GM19240 (cell line): ENCODE measurements around the gene FTCDNL1.

Experiments used
- DNase-seq: peaks from one replicate; pipeline ENCODE4 v3.0.0; 2011; ENCODE audit warnings: low spot score; ENCODE audit not compliant: insufficient read length

FTCDNL1 gene

GRCh38 chr2:199842631-199843395, 8.2 kb downstream of the FTCDNL1 start:
- no peak for DNase-seq

GRCh38 chr2:199841409-199841808, 9.6 kb downstream of the FTCDNL1 start:
- DNase-seq, result no peak

- no peak for DNase-seq
Observed at GRCh38 chr2:199838399-199838798, 12.6 kb downstream of the FTCDNL1 start.

- DNase-seq, result no peak
Observed at GRCh38 chr2:199836943-199837342, 14.0 kb downstream of the FTCDNL1 start.

GRCh38 chr2:199833525-199833924, 17.5 kb downstream of the FTCDNL1 start:
- DNase-seq, result no peak

GRCh38 chr2:199830531-199830930, 20.5 kb downstream of the FTCDNL1 start:
- DNase-seq, result no peak

- DNase-seq, result no peak
Observed at GRCh38 chr2:199829628-199830027, 21.4 kb downstream of the FTCDNL1 start.

- no peak for DNase-seq
Observed at GRCh38 chr2:199819746-199820145, 31.2 kb downstream of the FTCDNL1 start.

- DNase-seq, result no peak
Observed at GRCh38 chr2:199818754-199819153, 32.2 kb downstream of the FTCDNL1 start.

- DNase-seq, result no peak
Observed at GRCh38 chr2:199818026-199818425, 33.0 kb downstream of the FTCDNL1 start.

- no peak for DNase-seq
Observed at GRCh38 chr2:199814817-199815211, 36.2 kb downstream of the FTCDNL1 start.

GRCh38 chr2:199814101-199814816, 36.7 kb downstream of the FTCDNL1 start:
- DNase-seq, result no peak

GRCh38 chr2:199812493-199812892, 38.5 kb downstream of the FTCDNL1 start:
- no peak for DNase-seq

- DNase-seq, result no peak
Observed at GRCh38 chr2:199811346-199811745, 39.6 kb downstream of the FTCDNL1 start.

- no peak for DNase-seq
Observed at GRCh38 chr2:199810422-199811171, 40.4 kb downstream of the FTCDNL1 start.

GRCh38 chr2:199807966-199808365, 43.0 kb downstream of the FTCDNL1 start:
- DNase-seq, result no peak

- no peak for DNase-seq
Observed at GRCh38 chr2:199806179-199806578, 44.8 kb downstream of the FTCDNL1 start.

- no peak for DNase-seq
Observed at GRCh38 chr2:199804831-199805230, 46.2 kb downstream of the FTCDNL1 start.

- DNase-seq, result no peak
Observed at GRCh38 chr2:199798831-199799580, 52.0 kb downstream of the FTCDNL1 start.

GRCh38 chr2:199797431-199798403, 53.3 kb downstream of the FTCDNL1 start:
- no peak for DNase-seq
